HG03457 (cell line): ENCODE results near the gene CTNNA1.
"Not testable (repeated sequence)": the region's sequence is repeated elsewhere in the genome, so short reads cannot be mapped to it uniquely, and the experiment has no call there.

ENCODE experiments used
- ATAC-seq: cut with Tn5 transposase; IDR thresholded peaks from one replicate; pipeline ENCODE4 v1.9.1; 2021; ENCODE audit warnings: moderate number of reproducible peaks; ENCODE audit not compliant: unreplicated experiment

CTNNA1 gene

DNA sequence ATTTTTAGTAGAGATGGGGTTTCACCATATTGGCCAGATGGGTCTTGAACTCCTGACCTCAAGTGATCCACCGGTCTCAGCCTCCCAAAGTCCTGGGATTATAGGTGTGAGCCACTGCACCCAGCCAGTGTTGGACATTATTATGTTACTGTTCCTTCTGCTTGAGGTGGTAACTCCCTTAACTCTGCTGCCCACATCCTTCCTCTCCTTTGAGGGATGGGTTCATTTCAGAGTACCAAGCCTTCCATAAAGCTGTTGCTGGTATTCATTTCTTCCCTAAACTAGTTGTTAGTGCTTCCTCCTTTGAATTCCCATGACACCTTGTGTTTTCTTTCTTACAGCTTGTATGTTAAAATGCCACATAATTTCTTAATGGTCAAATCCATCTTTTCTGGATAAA is 54.0 kb downstream of the CTNNA1 start:
- ATAC-seq, result no peak

DNA sequence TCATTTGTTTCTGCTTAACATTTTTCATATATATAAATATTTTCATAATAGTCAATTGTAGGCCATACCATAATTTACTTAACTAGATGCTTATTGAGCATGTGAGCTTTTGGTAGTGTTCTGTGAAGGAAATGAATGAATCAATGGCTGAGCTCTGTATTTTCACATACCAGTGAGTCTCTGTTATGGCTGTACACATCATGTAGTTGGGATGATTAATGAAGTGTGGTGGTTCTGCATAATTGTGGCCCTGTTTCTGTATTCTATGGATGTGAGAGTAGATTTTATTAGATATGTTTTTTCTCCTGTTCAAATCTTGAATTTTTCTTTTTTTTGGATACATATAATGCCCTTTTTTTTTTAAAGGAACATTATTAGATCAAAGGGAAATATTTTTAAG is 56.2 kb downstream of the CTNNA1 start:
- no peak for ATAC-seq

DNA sequence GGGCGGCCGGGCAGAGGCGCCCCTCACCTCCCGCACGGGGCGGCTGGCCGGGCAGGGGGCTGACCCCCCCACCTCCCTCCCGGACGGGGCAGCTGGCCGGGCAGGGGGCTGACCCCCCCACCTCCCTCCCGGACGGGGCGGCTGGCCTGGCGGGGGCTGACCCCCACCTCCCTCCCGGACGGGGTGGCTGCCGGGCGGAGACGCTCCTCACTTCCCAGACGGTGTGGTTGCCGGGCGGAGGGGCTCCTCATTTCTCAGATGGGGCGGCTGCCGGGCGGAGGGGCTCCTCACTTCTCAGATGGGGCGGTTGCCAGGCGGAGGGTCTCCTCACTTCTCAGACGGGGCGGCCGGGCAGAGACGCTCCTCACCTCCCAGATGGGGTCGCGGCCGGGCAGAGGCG is 57.6 kb downstream of the CTNNA1 start:
- not testable (repeated sequence) for ATAC-seq

GRCh38 chr5:138815529-138815928 is 62.3 kb downstream of the CTNNA1 start:
- no peak for ATAC-seq

DNA sequence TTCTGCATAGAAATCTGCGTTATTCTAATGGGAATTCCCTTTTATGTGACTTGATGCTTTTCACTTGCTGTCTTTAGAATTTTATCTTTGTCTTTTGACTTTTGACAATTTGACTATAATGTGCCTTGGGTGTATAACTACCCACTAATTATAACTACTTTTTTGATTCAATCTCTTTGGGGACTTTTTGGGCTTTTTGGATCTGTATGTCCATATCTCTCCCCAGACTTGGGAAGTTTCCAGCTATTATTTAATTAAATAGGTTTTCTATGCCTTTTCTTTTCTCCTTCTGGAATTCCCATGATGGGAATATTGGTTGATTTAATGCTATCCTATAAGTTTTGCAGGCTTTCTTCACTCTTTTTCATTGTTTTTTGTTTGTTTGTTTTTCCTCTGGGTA is 64.0 kb downstream of the CTNNA1 start:
- no peak for ATAC-seq

- no peak for ATAC-seq
These were observed 65.9 kb downstream of the CTNNA1 start for GRCh38 chr5:138819081-138819480.

- no peak for ATAC-seq
These were observed 67.5 kb downstream of the CTNNA1 start for GRCh38 chr5:138820695-138821094.

- no peak for ATAC-seq
These were observed 71.3 kb downstream of the CTNNA1 start for GRCh38 chr5:138824516-138824915.

DNA sequence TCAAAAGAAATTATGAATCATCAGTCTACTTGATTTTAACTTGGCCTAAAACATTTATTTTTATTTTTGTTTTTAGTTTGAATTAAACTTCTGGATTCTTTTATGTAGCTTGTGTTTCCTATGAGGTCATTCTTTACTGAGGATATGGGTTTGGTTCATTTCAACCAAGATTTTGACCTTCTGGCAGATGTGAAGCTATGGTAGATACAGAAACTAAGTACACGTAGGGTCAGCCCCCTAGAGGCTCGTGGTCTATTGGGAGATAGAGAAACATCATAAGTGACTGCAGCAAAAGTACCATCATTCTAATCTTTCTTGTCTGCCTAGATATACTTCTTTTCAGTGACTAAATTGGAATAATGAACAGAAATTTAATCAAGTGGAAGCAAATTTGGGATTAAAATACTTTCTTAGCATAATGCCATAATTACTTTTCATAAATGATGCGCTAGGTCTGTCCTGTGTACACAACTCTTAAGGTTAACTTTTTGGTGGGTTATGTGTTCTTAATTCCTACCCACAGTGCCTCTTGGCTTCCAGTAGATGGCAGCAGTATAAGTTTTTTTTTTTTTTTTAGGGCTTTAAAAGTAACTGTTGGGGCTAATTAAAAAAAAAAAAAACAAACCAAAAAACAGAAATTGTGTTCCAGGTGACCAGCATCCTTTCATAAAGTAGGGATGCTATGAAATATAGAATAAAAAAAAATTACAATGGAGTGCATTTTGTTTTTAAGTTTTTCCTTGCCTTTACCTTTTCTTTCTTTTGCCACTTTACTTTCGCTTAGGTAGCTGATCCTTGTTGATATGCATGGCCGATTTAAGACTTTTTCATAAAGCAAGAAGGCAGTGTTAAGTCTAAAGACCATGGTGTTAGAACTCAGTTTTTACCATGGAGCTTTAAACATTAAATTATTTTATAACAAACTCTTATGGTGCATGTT is 72.0 kb downstream of the CTNNA1 start:
- ATAC-seq, result no peak

DNA sequence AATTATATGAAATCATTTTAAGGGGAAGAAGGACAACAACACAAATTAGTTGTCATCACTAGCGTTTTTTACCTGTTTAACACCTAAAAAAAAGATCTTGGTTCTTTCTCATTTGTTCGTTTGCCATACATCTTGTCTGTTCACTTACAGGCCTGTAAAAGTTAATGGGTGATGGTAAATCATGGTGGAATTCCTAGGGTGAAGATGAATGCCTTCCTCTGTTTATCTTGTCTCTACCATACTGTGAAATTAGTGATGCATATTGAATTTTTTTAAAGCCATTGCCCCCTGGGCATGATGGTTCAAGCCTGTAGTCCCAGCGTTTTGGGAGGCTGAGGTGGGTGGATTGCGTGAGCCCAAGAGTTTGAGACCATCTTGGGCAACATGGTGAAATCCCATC is 75.3 kb downstream of the CTNNA1 start:
- ATAC-seq, result no peak

DNA sequence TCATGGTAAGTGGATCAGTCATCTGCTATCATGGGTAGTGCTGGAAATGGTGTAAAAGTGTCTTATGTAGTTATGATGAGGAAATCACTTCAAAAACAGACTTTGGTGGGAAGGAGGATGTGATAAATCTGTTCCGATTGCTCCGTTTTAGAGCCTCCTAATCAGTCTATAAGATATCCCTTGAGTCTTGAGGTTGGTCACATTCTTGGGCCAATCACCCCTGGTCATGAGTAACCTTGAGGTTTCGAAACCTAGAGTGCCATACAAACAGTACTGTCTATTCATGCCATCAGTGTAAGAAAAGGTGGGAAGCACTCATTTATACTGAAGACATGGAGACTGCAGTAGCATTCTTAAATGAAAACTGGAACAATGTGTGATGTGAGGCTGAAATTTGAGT is 76.1 kb downstream of the CTNNA1 start:
- no peak for ATAC-seq

GRCh38 chr5:138831703-138832102 is 78.5 kb downstream of the CTNNA1 start:
- no peak for ATAC-seq

- no peak for ATAC-seq
These were observed 79.0 kb downstream of the CTNNA1 start for GRCh38 chr5:138832218-138832617.

GRCh38 chr5:138833080-138833479 is 79.9 kb downstream of the CTNNA1 start:
- no peak for ATAC-seq

- no peak for ATAC-seq
These were observed 80.7 kb downstream of the CTNNA1 start for GRCh38 chr5:138833726-138834480.

DNA sequence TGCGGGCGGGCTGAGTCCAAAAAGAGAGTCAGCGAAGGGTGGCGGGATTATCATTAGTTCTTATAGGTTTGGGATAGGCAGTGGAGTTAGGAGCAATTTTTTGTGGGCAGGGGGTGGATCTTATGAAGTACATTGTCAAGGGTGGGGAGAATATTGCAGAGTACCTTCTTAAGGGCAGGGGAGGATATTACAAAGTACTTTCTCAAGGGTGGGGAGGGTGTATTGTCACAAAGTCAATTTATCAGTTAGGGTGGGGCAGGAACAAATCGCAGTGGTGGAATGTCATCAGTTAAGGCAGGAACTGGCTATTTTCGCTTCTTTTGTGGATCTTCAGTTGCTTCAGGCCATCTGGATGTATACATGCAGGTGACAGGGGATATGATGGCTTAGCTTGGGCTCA is 81.6 kb downstream of the CTNNA1 start:
- ATAC-seq, result not testable (repeated sequence)

GRCh38 chr5:138837160-138837559 is 83.9 kb downstream of the CTNNA1 start:
- ATAC-seq, result no peak

- no peak for ATAC-seq
These were observed 86.9 kb downstream of the CTNNA1 start for GRCh38 chr5:138840103-138840502.

GRCh38 chr5:138841531-138841930 is 88.3 kb downstream of the CTNNA1 start:
- ATAC-seq, result no peak

GRCh38 chr5:138843316-138844124 is 90.3 kb downstream of the CTNNA1 start:
- ATAC-seq, result no peak

DNA sequence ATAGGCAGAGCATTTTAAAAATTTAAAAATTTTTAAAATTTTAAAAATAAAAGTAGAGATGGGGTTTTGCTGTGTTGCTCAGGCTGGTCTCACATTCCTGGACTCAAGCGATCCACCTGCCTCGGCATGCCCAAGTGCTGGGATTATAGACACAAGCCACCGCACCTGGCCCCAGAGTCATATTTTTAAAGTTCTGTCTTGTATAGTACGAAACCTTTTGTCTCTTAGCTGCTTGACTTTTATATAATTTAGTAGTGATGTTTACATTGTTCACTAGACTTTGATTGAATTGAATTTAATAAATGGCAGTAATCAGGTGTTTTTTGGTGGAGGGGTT is 90.9 kb downstream of the CTNNA1 start:
- no peak for ATAC-seq
